ENCODE results near the gene NDUFB3. TPM values are rescaled to one million over a fixed set of nuclear protein-coding genes. Genes with fewer than 3 reads are reported as not detected.

The NDUFB3 gene
- total RNA-seq, 4 donors from 2014 or later, result 31.8 to 46.8 (median 35.3) TPM

DNA sequence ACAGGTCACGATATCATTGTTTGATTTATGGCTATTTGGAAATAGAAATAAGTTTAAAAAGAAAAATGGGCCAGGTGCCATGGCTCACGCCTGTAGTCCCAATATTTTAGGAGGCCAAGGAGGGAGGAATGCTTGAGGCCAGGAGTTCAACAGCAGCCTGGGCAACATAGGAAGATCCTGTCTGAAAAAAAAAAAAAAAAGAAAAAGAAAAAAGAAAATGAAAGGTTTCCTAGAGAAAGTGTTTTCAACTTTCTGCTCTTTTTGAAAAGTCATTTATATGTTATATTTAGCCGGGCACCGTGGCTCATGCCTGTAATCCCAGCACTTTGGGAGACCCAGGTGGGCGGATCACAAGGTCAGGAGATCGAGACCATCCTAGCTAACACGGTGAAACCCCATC lies 3.2 kb downstream of the NDUFB3 start:
- intact Hi-C loops (cut with DNase I; ENCODE audit: low total_unique reads), result no loop called here
- 81% methylated on average over 7 of the region's 7 CpGs for WGBS, 2 donors
- DNase-seq (ENCODE audit: low spot score in 2 of 2), result no peak
- TF ChIP-seq, protein P1, sequence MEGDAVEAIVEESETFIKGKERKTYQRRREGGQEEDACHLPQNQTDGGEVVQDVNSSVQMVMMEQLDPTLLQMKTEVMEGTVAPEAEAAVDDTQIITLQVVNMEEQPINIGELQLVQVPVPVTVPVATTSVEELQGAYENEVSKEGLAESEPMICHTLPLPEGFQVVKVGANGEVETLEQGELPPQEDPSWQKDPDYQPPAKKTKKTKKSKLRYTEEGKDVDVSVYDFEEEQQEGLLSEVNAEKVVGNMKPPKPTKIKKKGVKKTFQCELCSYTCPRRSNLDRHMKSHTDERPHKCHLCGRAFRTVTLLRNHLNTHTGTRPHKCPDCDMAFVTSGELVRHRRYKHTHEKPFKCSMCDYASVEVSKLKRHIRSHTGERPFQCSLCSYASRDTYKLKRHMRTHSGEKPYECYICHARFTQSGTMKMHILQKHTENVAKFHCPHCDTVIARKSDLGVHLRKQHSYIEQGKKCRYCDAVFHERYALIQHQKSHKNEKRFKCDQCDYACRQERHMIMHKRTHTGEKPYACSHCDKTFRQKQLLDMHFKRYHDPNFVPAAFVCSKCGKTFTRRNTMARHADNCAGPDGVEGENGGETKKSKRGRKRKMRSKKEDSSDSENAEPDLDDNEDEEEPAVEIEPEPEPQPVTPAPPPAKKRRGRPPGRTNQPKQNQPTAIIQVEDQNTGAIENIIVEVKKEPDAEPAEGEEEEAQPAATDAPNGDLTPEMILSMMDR (IDR thresholded peaks at IDR 0.05), result no peak
- no peak for TF ChIP-seq POLR2A (IDR thresholded peaks at IDR 0.05)
- no peak overlapping the region for H3K4me3 ChIP-seq (ENCODE audit: low read depth, poor library complexity, severe bottlenecking)

DNA sequence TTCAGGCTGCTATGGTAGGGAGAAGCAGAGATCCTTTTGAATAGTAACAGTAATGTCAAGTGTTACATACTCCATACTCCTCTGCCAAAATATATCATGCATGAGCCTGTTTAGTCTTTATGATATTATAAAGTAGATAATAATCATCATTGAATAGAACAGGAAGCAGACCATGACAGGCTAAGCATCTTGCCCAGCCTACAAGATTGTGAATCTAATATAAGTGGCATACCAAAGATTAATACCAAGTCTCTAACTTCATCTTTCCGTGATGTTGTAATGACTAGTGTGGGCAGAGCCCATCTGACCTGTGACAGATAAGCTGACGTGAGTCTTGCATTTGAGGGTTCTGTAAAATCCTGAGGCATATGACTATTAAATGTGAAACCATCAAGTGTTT lies 13.1 kb downstream of the NDUFB3 start:
- intact Hi-C loops (cut with DNase I; ENCODE audit: low total_unique reads), result no loop called here
- H3K4me3 ChIP-seq (ENCODE audit: low read depth, poor library complexity, severe bottlenecking), result no peak overlapping the region
- DNase-seq (ENCODE audit: low spot score in 2 of 2), result no peak
- TF ChIP-seq POLR2A (IDR thresholded peaks at IDR 0.05), result no peak
- TF ChIP-seq, protein P1 (IDR thresholded peaks at IDR 0.05), result no peak
- 70 to 73% methylated on average over 2 of the region's 2 CpGs for WGBS, 2 donors

DNA sequence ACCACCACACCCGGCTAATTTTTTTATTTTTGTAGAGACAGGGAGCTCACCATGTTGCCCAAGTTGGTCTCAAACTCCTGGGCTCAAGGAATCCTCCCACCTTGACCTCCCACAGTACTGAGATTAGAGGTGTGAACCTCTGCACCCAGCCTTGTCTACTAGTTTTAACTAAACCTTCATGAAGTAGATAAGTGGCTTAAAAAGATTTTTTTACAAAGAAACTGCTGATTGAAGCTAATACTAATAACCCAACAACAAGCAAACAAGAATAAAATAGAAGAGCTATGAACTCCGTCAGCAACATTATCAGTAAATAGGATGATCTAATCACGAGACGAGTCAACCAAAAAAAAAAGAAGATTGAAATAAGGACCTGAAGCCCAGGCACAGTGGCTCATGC lies 18.8 kb downstream of the NDUFB3 start:
- 91 to 95% methylated on average over 4 of the region's 4 CpGs for WGBS, 2 donors
- TF ChIP-seq, protein P1 (IDR thresholded peaks at IDR 0.05), result no peak
- no peak for TF ChIP-seq POLR2A (IDR thresholded peaks at IDR 0.05)
- intact Hi-C loops (cut with DNase I; ENCODE audit: low total_unique reads), result no loop called here
- DNase-seq (ENCODE audit: low spot score in 2 of 2), result no peak
- H3K4me3 ChIP-seq (ENCODE audit: low read depth, poor library complexity, severe bottlenecking), result no peak overlapping the region

DNA sequence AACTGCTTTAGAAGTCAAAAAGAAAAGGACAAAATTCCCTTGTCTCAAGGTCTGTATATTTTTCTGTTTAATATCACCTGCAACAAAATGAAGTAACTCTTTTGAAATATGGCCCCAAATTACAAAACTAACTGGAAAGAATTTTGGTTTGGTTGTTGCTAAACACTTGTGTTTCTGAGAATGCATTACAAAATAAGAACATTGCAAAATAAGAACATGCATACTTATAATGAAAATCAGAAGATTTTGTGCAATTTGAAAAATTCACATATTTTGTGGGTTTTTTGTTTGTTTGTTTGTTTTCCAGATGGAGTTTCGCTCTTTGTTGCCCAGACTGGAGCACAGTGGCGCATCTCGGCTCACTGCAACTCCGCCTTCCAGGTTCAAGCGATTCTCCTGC lies 21.8 kb downstream of the NDUFB3 start:
- no peak overlapping the region for H3K4me3 ChIP-seq (ENCODE audit: low read depth, poor library complexity, severe bottlenecking)
- intact Hi-C loops (cut with DNase I; ENCODE audit: low total_unique reads), result no loop called here
- no peak for DNase-seq (ENCODE audit: low spot score in 2 of 2)
- TF ChIP-seq, protein P1 (IDR thresholded peaks at IDR 0.05), result no peak
- TF ChIP-seq POLR2A (IDR thresholded peaks at IDR 0.05), result no peak
- WGBS, 2 donors, result 92 to 93% methylated on average over 5 of the region's 5 CpGs

DNA sequence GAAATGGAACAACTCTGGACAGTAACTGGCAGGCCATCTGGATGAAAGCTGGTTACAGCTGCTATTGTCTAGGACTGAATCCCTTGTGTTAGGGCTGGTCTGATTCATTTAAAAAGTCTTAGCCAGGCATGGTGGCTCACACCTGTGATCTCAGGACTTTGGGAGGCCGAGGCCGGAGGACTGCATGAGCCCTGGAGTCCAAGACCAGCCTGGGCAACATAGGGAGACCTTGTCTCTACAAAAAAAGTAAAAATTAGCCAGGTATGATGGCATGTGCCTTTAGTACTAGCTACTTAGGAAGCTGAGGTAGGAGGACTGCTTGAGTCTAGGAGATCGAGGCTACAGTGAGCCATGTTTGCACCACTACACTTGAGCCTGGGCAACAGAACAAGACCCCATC lies 28.7 kb downstream of the NDUFB3 start:
- intact Hi-C loops (cut with DNase I; ENCODE audit: low total_unique reads), result no loop called here
- 94 to 95% methylated on average over 3 of the region's 3 CpGs for WGBS, 2 donors
- TF ChIP-seq, protein P1 (IDR thresholded peaks at IDR 0.05), result no peak
- no peak for TF ChIP-seq POLR2A (IDR thresholded peaks at IDR 0.05)

DNA sequence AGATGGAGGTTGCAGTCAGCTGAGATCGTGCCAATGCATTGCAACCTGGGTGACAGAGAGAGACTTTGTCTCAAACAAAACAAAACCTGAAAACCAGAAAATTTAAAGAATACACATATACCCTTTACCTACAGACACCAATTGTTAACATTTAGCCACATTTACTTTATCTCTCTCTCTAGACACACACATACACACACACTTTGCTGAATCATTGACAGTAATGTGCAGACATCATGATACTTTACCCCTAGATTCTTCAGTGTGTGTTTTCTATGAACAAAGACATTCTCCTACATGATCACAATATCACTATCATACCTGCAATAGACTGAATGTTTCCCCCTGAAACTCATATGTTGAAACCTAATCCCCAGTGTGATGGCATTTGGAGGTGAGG lies 34.0 kb downstream of the NDUFB3 start:
- TF ChIP-seq POLR2A (IDR thresholded peaks at IDR 0.05), result no peak
- TF ChIP-seq, protein P1 (IDR thresholded peaks at IDR 0.05), result no peak
- no peak for DNase-seq (ENCODE audit: low spot score in 2 of 2)
- intact Hi-C loops (cut with DNase I; ENCODE audit: low total_unique reads), result no loop called here
- H3K4me3 ChIP-seq (ENCODE audit: low read depth, poor library complexity, severe bottlenecking), result no peak overlapping the region
- WGBS, 2 donors, result 97 to 100% methylated on average over 1 of the region's 1 CpG

More for the DNA sequence above, 28.7 kb downstream of the NDUFB3 start:
- no peak overlapping the region for H3K4me3 ChIP-seq (ENCODE audit: low read depth, poor library complexity, severe bottlenecking)
- no peak for DNase-seq (ENCODE audit: low spot score in 2 of 2)
